ENCODE data around the gene SHB. TPM values are rescaled to one million over a fixed set of nuclear protein-coding genes. Genes with fewer than 3 reads are reported as not detected.

SHB gene
- total RNA-seq, 2 donors from 2014 or later = 25.2 to 29.3 TPM

- 74 to 87% methylated on average over 6 to 11 of the region's 11 CpGs for WGBS, 2 donors
- no peaks in the 10 kb centered on the region for H3K27me3 ChIP-seq
- peaks cover 5% of the 10 kb centered on the region for H3K4me1 ChIP-seq
- no peak overlapping the region for H3K4me3 ChIP-seq
- no peak for ATAC-seq
- no peak for TF ChIP-seq CTCF (IDR thresholded peaks at IDR 0.05)
- no peak for TF ChIP-seq POLR2A (IDR thresholded peaks at IDR 0.05)
- DNase-seq = no peak
- intact Hi-C loops (cut with DNase I) = loop anchor here (10.0 kb wide), 1 partner anchor 55 kb away; no protein-coding TSS in a partner anchor
- H3K27ac ChIP-seq = no peak overlapping the region
- H3K36me3 ChIP-seq (replicated peaks in 1 of 2; ENCODE audit: insufficient read depth in 1 of 2, low read depth in 2 of 2) = no peaks in the 10 kb centered on the region
- H3K9me3 ChIP-seq = no peaks in the 10 kb centered on the region
Measured at GRCh38 chr9:37929441-37929895, 139.6 kb downstream of the SHB start.

DNA sequence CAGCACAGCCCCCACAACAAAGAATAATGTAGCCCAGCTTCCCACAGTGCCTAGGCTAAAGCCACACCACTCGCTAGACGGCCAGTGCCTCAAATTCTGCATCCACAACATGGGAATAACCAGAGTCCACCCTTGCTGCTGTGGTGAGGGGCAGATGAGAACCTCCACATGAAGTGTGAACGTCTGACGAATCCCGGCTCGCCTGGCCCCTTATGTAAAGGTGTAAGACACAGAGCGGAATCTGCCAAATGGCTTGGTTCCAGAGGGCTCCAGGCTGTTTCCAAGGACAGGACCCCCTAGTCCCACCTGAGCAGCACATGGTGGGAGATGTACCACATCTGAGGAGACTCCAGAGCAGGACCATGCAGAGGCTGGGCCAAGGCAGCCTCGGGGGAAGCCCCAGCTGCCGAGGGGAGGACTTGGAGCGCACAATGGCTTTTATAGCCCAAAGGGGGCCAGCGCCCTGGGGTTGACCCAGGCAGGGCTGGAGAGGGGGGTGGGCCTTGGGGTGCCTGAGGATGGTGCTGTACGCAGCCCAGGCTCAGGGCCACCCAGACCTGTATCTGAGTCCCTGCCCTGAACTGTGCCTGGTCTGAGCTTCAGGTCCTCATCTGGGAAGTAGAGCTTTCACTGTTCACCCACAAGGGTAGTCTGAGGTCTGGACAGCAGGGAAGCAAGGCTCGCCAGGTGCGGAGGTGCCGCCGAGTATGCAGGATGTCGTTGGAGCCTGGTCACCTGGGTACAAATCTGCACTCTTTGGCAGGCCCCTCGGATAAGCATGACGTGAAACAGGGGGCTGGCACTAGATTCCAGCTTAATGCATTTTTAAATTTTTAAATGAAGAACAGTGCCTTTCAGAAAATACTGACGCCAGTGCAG lies 140.2 kb downstream of the SHB start:
- H3K9me3 ChIP-seq = no peaks in the 10 kb centered on the region
- intact Hi-C loops (cut with DNase I) = loop anchor here (10.0 kb wide), 1 partner anchor 56 kb away; no protein-coding TSS in a partner anchor
- no peak overlapping the region for H3K4me3 ChIP-seq
- DNase-seq = no peak
- 84 to 89% methylated on average over 18 to 20 of the region's 20 CpGs for WGBS, 2 donors
- no peak overlapping the region for H3K27ac ChIP-seq
- TF ChIP-seq POLR2A (IDR thresholded peaks at IDR 0.05) (no peak), CTCF (IDR thresholded peaks at IDR 0.05) (no peak)
- no peaks in the 10 kb centered on the region for H3K27me3 ChIP-seq
- H3K36me3 ChIP-seq (replicated peaks in 1 of 2; ENCODE audit: insufficient read depth in 1 of 2, low read depth in 2 of 2) = no peaks in the 10 kb centered on the region
- ATAC-seq = no peak
- H3K4me1 ChIP-seq = peaks cover 5% of the 10 kb centered on the region

GRCh38 chr9:37927601-37928551 lies 141.2 kb downstream of the SHB start:
- no peak overlapping the region for H3K27ac ChIP-seq
- H3K27me3 ChIP-seq = no peaks in the 10 kb centered on the region
- WGBS, 2 donors = 82 to 90% methylated on average over 13 of the region's 13 CpGs
- intact Hi-C loops (cut with DNase I) = loop anchor here (10.0 kb wide), 1 partner anchor 57 kb away; no protein-coding TSS in a partner anchor
- no peaks in the 10 kb centered on the region for H3K36me3 ChIP-seq (replicated peaks in 1 of 2; ENCODE audit: insufficient read depth in 1 of 2, low read depth in 2 of 2)
- DNase-seq (no peak), ATAC-seq (no peak)
- H3K4me3 ChIP-seq = no peak overlapping the region
- TF ChIP-seq CTCF (IDR thresholded peaks at IDR 0.05) (no peak), POLR2A (IDR thresholded peaks at IDR 0.05) (no peak)
- H3K4me1 ChIP-seq = peaks cover 10% of the 10 kb centered on the region
- H3K9me3 ChIP-seq = no peaks in the 10 kb centered on the region

GRCh38 chr9:37927132-37927531 lies 141.9 kb downstream of the SHB start:
- Histone ChIP-seq H3K36me3 (replicated peaks in 1 of 2; ENCODE audit: insufficient read depth in 1 of 2, low read depth in 2 of 2) (no peaks in the 10 kb centered on the region), H3K4me3 (no peak overlapping the region), H3K27me3 (no peaks in the 10 kb centered on the region), H3K27ac (no peak overlapping the region), H3K9me3 (no peaks in the 10 kb centered on the region), H3K4me1 (peaks cover 17% of the 10 kb centered on the region)
- ATAC-seq = no peak
- no peak for TF ChIP-seq POLR2A (IDR thresholded peaks at IDR 0.05)
- TF ChIP-seq CTCF (IDR thresholded peaks at IDR 0.05) = no peak
- intact Hi-C loops (cut with DNase I) = loop anchor here (10.0 kb wide), 1 partner anchor 58 kb away; no protein-coding TSS in a partner anchor
- no peak for DNase-seq
- 73 to 85% methylated on average over 9 of the region's 9 CpGs for WGBS, 2 donors

All from body of pancreas (tissue), 4 donors.